ENCODE data around the gene RNASE7.
A peak's percentile ranks its signal among the peaks of the same experiment; 100 is the strongest.

DNA sequence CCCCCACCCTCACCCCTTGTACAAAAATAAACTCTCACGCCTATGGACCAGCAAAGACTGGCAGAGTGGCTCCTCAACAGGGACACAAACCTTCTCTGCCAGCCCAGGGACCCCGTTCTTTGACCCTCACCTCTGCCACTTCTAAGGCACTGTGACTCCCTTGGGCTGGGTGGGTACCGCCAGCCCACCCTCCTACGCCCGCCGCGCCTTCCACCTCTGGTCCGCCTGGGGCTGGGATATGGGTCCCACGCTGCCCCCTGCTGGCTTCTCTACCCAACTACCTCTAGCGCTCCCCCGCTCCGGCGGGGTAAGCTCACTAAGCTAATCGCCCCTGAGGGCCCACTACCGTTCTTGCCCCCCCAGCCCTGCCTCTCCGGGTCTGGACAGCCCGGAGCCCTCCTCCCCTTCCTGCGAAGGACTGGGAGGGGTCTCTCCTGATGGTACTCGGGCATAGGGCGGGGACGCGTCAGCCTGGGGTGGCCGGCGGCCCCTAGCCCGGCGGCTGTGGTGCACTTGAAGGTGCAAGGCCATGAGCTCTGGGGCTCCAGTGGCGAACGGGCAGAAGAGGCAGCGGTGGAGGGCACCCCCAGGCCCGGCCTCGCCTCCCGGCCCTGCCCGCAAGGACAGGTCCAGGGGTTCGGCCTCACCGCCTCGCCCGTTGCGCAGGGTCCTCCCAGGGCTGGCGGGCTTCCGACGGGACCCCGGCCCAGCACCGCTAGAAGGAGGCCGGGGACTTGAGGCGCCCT is 48.2 kb downstream of the RNASE7 start:
- TF ChIP-seq, protein P1, sequence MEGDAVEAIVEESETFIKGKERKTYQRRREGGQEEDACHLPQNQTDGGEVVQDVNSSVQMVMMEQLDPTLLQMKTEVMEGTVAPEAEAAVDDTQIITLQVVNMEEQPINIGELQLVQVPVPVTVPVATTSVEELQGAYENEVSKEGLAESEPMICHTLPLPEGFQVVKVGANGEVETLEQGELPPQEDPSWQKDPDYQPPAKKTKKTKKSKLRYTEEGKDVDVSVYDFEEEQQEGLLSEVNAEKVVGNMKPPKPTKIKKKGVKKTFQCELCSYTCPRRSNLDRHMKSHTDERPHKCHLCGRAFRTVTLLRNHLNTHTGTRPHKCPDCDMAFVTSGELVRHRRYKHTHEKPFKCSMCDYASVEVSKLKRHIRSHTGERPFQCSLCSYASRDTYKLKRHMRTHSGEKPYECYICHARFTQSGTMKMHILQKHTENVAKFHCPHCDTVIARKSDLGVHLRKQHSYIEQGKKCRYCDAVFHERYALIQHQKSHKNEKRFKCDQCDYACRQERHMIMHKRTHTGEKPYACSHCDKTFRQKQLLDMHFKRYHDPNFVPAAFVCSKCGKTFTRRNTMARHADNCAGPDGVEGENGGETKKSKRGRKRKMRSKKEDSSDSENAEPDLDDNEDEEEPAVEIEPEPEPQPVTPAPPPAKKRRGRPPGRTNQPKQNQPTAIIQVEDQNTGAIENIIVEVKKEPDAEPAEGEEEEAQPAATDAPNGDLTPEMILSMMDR (IDR thresholded peaks at IDR 0.05): peak in 3 of 4 experiments; percentile 18 to 36 (median 31)
- TF ChIP-seq POLR2A (IDR thresholded peaks at IDR 0.05): no peak
- TF ChIP-seq POLR2AphosphoS5 (IDR thresholded peaks at IDR 0.05): no peak

Data from prostate gland (tissue), 2 donors.